PC-9 (cell line): ENCODE results near the gene ENTHD1. TPM values are rescaled to one million over a fixed set of nuclear protein-coding genes. Genes with fewer than 3 reads are reported as not detected.
"Not testable (repeated sequence)": the region's sequence is repeated elsewhere in the genome, so short reads cannot be mapped to it uniquely, and the experiment has no call there.

ENCODE experiments used
- BruUV-seq: library from RNA; stranded (reverse); fragments of 400-500 nt; replicated peaks from 2 replicates; lab custom pipeline; 2021; lab: Mats Ljungman, UMichigan
- CTCF ChIA-PET: fragments of 300-600 bp; sonication (Branson Sonifier 250); formaldehyde crosslinking; loops from one replicate; lab custom pipeline; 2022; ENCODE audit warnings: antibody characterized with exemption; lab: Charles Lee
- POLR2A ChIA-PET: fragments of 300-600 bp; sonication (Branson Sonifier 250); formaldehyde crosslinking; loops from one replicate; lab custom pipeline; 2022; ENCODE audit warnings: antibody characterized with exemption; ENCODE audit not compliant: unreplicated experiment; lab: Charles Lee
- DNase-seq, 2 experiments: peaks; one replicate each; pipeline versions ENCODE4 v3.0.0 to v3.0.0-alpha.2; 2015 to 2022; ENCODE audit warnings: mixed read lengths in 1 of 2
- H2AFZ ChIP-seq: fragments of 200-600 bp; sonication (generic); 2 replicates; pipeline ENCODE4 v1.8.1; 2017; ENCODE audit warnings: antibody characterized with exemption
- H3F3A ChIP-seq: fragments of 200-600 bp; sonication (generic); 2 replicates; pipeline ENCODE4 v1.8.1; 2017; ENCODE audit warnings: antibody characterized with exemption, mild to moderate bottlenecking, low read depth; ENCODE audit not compliant: insufficient read depth
- H3K27ac ChIP-seq: fragments of 200-600 bp; sonication (generic); 2 replicates; pipeline ENCODE4 v1.6.1; 2016; ENCODE audit warnings: mixed run types
- H3K27me3 ChIP-seq: fragments of 200-600 bp; sonication (generic); 2 replicates; pipeline ENCODE4 v1.6.1; 2016; ENCODE audit warnings: low read depth, mixed run types; ENCODE audit not compliant: insufficient read depth
- H3K36me3 ChIP-seq: fragments of 200-600 bp; sonication (generic); 2 replicates; pipeline ENCODE4 v1.6.1; 2016; ENCODE audit warnings: low read depth, mixed run types
- H3K4me1 ChIP-seq: fragments of 200-600 bp; sonication (generic); replicated peaks from 2 replicates; pipeline ENCODE4 v1.6.1; 2016; ENCODE audit warnings: mixed run types; ENCODE audit not compliant: insufficient read depth
- H3K4me2 ChIP-seq: fragments of 200-600 bp; sonication (generic); 2 replicates; pipeline ENCODE4 v1.6.1; 2017; ENCODE audit warnings: mixed run types
- H3K4me3 ChIP-seq: fragments of 200-600 bp; sonication (generic); 2 replicates; pipeline ENCODE4 v1.6.1; 2016; ENCODE audit warnings: mixed run types
- H3K79me2 ChIP-seq: fragments of 200-600 bp; sonication (generic); 2 replicates; pipeline ENCODE4 v1.6.1; 2017; ENCODE audit warnings: low read depth, mixed run types
- H3K9me2 ChIP-seq: fragments of 200-600 bp; sonication (generic); 2 replicates; pipeline ENCODE4 v1.8.1; 2017; ENCODE audit warnings: mild to moderate bottlenecking; ENCODE audit not compliant: insufficient read depth
- H3K9me3 ChIP-seq: fragments of 200-600 bp; sonication (generic); 2 replicates; pipeline ENCODE4 v1.8.1; 2016; ENCODE audit warnings: low read depth; ENCODE audit not compliant: insufficient read depth
- H4K20me1 ChIP-seq: fragments of 200-600 bp; sonication (generic); 2 replicates; pipeline ENCODE4 v1.8.1; 2017; ENCODE audit not compliant: insufficient read depth
- CTCF ChIP-seq: fragments of 200-600 bp; sonication (generic); conservative IDR thresholded peaks from 2 replicates; pipeline ENCODE4 v1.6.1; 2017; ENCODE audit warnings: mixed run types, antibody characterized with exemption, mild to moderate bottlenecking, moderate library complexity
- EZH2 ChIP-seq: fragments of 200-600 bp; sonication (generic); IDR thresholded peaks from 2 replicates; pipeline ENCODE4 v1.8.0; 2017; ENCODE audit warnings: antibody characterized with exemption, low read depth
- intact Hi-C: fragments of 100-400 bp; cut with micrococcal nuclease; formaldehyde crosslinking; loops from one replicate; pipeline ENCODE4 v1.10.0; 2022; ENCODE audit not compliant: unreplicated experiment
- total RNA-seq: library from RNA; stranded (reverse); gene quantifications from 2 replicates; pipeline ENCODE4 v1.2.3, GENCODE V29; 2021

Gene ENTHD1
- total RNA-seq, 1 experiment from 2014 or later: not detected

- no peak for DNase-seq
- ChIA-PET CTCF (no interaction called here), POLR2A (no interaction called here)
- TF ChIP-seq CTCF (no peak), EZH2 (no peak)
- Histone ChIP-seq H3K4me2 (no peak overlapping the region), H4K20me1 (no peaks in the 10 kb centered on the region), H3K4me1 (no peaks in the 10 kb centered on the region), H3K27ac (no peak overlapping the region), H3F3A (no peaks in the 10 kb centered on the region), H3K36me3 (no peaks in the 10 kb centered on the region), H2AFZ (no peak overlapping the region), H3K79me2 (no peaks in the 10 kb centered on the region), H3K9me2 (no peaks in the 10 kb centered on the region; the same call in 1 of the 2 replicates), H3K27me3 (peaks cover 94% of the 10 kb centered on the region), H3K4me3 (no peak overlapping the region), H3K9me3 (no peaks in the 10 kb centered on the region)
- intact Hi-C loops: no loop called here
- BruUV-seq: no TSS peak
These were observed 12.1 kb upstream of the ENTHD1 start for GRCh38 chr22:39905687-39906086.

- intact Hi-C loops: no loop called here
- Histone ChIP-seq H3K9me2 (no peaks in the 10 kb centered on the region; the same call in 1 of the 2 replicates), H2AFZ (no peak overlapping the region), H3K9me3 (no peaks in the 10 kb centered on the region), H3F3A (no peaks in the 10 kb centered on the region), H4K20me1 (no peaks in the 10 kb centered on the region), H3K79me2 (no peaks in the 10 kb centered on the region), H3K4me3 (no peak overlapping the region), H3K4me1 (no peaks in the 10 kb centered on the region), H3K27me3 (peaks cover 97% of the 10 kb centered on the region), H3K27ac (no peak overlapping the region), H3K4me2 (no peak overlapping the region), H3K36me3 (no peaks in the 10 kb centered on the region)
- BruUV-seq: no TSS peak
- DNase-seq: no peak
- ChIA-PET CTCF (no interaction called here), POLR2A (interaction anchor here (0.7 kb wide), 1 partner anchor 981 kb away, joined by 4 read pairs; no protein-coding TSS in a partner anchor)
- TF ChIP-seq CTCF: no peak
- TF ChIP-seq EZH2: no peak
These were observed 11.3 kb upstream of the ENTHD1 start for GRCh38 chr22:39904862-39905261.

GRCh38 chr22:39904024-39904423 lies 10.5 kb upstream of the ENTHD1 start:
- H3K9me2 ChIP-seq, DNase-seq, H3K4me3 ChIP-seq, H3K9me3 ChIP-seq, H2AFZ ChIP-seq, intact Hi-C loops, BruUV-seq, CTCF ChIA-PET, POLR2A ChIA-PET, H3K36me3 ChIP-seq, H4K20me1 ChIP-seq, H3K4me1 ChIP-seq, H3K79me2 ChIP-seq, H3F3A ChIP-seq, H3K27ac ChIP-seq, H3K4me2 ChIP-seq: not testable (repeated sequence)
- H3K27me3 ChIP-seq: peaks cover 97% of the 10 kb centered on the region

- DNase-seq: no peak
- POLR2A ChIA-PET: no interaction called here
- CTCF ChIA-PET: no interaction called here
These were observed 8.1 kb upstream of the ENTHD1 start for GRCh38 chr22:39901565-39902146.

More at GRCh38 chr22:39901565-39902146, 8.1 kb upstream of the ENTHD1 start:
- H3K27ac ChIP-seq: no peak overlapping the region
- H4K20me1 ChIP-seq: no peaks in the 10 kb centered on the region
- no peaks in the 10 kb centered on the region for H3K9me3 ChIP-seq
- intact Hi-C loops: no loop called here
- no peak for TF ChIP-seq CTCF
- no peak for TF ChIP-seq EZH2
- H3K4me2 ChIP-seq: no peak overlapping the region
- no peak overlapping the region for H3K4me3 ChIP-seq
- H3F3A ChIP-seq: no peaks in the 10 kb centered on the region
- H3K27me3 ChIP-seq: peaks cover 94% of the 10 kb centered on the region
- H3K9me2 ChIP-seq: no peaks in the 10 kb centered on the region; the same call in 1 of the 2 replicates
- BruUV-seq: no TSS peak
- H3K36me3 ChIP-seq: no peaks in the 10 kb centered on the region
- no peak overlapping the region for H2AFZ ChIP-seq
- H3K79me2 ChIP-seq: no peaks in the 10 kb centered on the region
- no peaks in the 10 kb centered on the region for H3K4me1 ChIP-seq
